Glutamatergic neuron (in vitro differentiated cells): ENCODE measurements around the gene PHKG2. TPM values are rescaled to one million over a fixed set of nuclear protein-coding genes. Genes with fewer than 3 reads are reported as not detected.

Experiments used
- DNase-seq: peaks from one replicate; pipeline ENCODE4 v3.0.0; 2022
- H3K27ac Mint-ChIP-seq: one replicate; pipeline ENCODE4 v1.8.0; 2020; ENCODE audit warnings: mild to moderate bottlenecking, mixed read lengths, inconsistent platforms; ENCODE audit not compliant: unreplicated experiment
- H3K27me3 Mint-ChIP-seq: one replicate; pipeline ENCODE4 v1.8.0; 2020; ENCODE audit warnings: mild to moderate bottlenecking, moderate library complexity, mixed read lengths, inconsistent platforms; ENCODE audit not compliant: unreplicated experiment
- H3K36me3 Mint-ChIP-seq: one replicate; pipeline ENCODE4 v1.8.0; 2020; ENCODE audit warnings: mild to moderate bottlenecking, mixed read lengths, inconsistent platforms; ENCODE audit not compliant: unreplicated experiment
- H3K4me1 Mint-ChIP-seq: one replicate; pipeline ENCODE4 v1.8.0; 2020; ENCODE audit warnings: mild to moderate bottlenecking, low read depth, mixed read lengths, inconsistent platforms; ENCODE audit not compliant: unreplicated experiment
- H3K4me3 Mint-ChIP-seq: one replicate; pipeline ENCODE4 v1.8.0; 2020; ENCODE audit warnings: mild to moderate bottlenecking, mixed read lengths, inconsistent platforms; ENCODE audit not compliant: unreplicated experiment
- H3K9me3 Mint-ChIP-seq: one replicate; pipeline ENCODE4 v1.8.0; 2020; ENCODE audit warnings: mild to moderate bottlenecking, moderate library complexity, mixed read lengths, inconsistent platforms; ENCODE audit not compliant: unreplicated experiment
- total RNA-seq: library from RNA; stranded (reverse); fragmentation: NEBNext Ultra II Directional; extraction: Animal tissue kit (Norgen Biotek cat#: 25700); gene quantifications from one replicate; pipeline ENCODE4 v1.2.1, GENCODE V29; 2021; ENCODE audit not compliant: unreplicated experiment
- TF ChIP-seq, protein P1 (sequence below): fragments of 200-600 bp; sonication (generic); IDR thresholded peaks from one replicate; pipeline ENCODE4 v1.5.0; 2021; ENCODE audit not compliant: partially characterized antibody, unreplicated experiment

Gene PHKG2
- total RNA-seq, 1 donor from 2014 or later = 32.6 TPM

GRCh38 chr16:30786115-30786935, 38.1 kb downstream of the PHKG2 start:
- Mint-ChIP-seq H3K27ac (peak overlapping the region; percentile 83), H3K4me1 (peaks cover 14% of the 10 kb centered on the region), H3K27me3 (peaks cover 2% of the 10 kb centered on the region), H3K9me3 (peaks cover 4% of the 10 kb centered on the region), H3K4me3 (peak overlapping the region; percentile 92), H3K36me3 (no peaks in the 10 kb centered on the region)
- DNase-seq = peak; percentile 72
- TF ChIP-seq, protein P1, sequence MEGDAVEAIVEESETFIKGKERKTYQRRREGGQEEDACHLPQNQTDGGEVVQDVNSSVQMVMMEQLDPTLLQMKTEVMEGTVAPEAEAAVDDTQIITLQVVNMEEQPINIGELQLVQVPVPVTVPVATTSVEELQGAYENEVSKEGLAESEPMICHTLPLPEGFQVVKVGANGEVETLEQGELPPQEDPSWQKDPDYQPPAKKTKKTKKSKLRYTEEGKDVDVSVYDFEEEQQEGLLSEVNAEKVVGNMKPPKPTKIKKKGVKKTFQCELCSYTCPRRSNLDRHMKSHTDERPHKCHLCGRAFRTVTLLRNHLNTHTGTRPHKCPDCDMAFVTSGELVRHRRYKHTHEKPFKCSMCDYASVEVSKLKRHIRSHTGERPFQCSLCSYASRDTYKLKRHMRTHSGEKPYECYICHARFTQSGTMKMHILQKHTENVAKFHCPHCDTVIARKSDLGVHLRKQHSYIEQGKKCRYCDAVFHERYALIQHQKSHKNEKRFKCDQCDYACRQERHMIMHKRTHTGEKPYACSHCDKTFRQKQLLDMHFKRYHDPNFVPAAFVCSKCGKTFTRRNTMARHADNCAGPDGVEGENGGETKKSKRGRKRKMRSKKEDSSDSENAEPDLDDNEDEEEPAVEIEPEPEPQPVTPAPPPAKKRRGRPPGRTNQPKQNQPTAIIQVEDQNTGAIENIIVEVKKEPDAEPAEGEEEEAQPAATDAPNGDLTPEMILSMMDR = no peak

- peaks cover 14% of the 10 kb centered on the region for H3K4me1 Mint-ChIP-seq
- H3K4me3 Mint-ChIP-seq = peak within 1 kb of the TSS; percentile 92
- peak within 1 kb of the TSS; percentile 87 for H3K27ac Mint-ChIP-seq
- TF ChIP-seq, protein P1 = no peak
- DNase-seq = peak; percentile 84
- H3K9me3 Mint-ChIP-seq = peaks cover 4% of the 10 kb centered on the region
- H3K27me3 Mint-ChIP-seq = peaks cover 2% of the 10 kb centered on the region
- no peaks in the 10 kb centered on the region for H3K36me3 Mint-ChIP-seq
Measured at GRCh38 chr16:30786936-30787612, 38.8 kb downstream of the PHKG2 start, which contains the start of gene ZNF629. Gene ZNF629, minus strand, starts transcription at chr16:30787205. Its CDS starts 2,723 bp downstream, at chr16:30784482.

DNA sequence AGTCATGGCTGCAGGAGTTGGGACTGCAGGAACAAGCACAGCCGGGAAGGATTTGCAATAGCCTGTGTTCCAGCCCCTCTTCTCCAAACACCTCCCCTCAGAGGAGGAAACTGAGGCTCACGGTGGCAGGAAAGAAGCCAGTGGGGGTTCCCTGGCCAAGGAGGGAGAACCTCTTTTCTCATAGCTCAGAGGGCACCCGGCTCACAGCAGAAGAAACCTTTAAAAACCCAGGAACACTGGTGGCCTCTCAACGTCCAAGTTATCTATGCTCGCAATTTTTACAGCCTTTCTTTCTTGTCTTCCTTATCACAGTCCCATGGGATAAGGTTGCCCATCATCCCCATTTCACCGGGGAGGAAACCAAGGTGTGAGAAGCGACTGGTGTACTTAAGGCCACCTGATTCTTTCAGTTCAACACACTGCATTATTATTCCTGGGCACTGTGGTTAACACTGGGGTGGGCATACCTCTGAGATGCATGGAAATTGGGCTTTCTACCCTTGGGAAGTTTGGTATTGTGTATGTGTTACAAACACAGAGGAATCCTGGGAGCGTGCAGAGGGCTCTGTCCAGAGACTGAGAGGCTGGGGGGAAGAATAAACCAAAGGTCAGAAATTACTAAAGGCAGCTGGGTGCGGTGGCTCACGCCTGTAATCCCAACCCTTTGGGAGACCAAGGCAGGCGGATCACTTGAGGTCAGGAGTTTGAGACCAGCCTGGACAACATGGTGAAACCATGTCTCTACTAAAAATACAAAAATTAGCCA, 39.6 kb downstream of the PHKG2 start:
- no peak for DNase-seq
- no peaks in the 10 kb centered on the region for H3K36me3 Mint-ChIP-seq
- peaks cover 14% of the 10 kb centered on the region for H3K4me1 Mint-ChIP-seq
- H3K9me3 Mint-ChIP-seq = peaks cover 4% of the 10 kb centered on the region
- H3K4me3 Mint-ChIP-seq = peak overlapping the region; percentile 86
- TF ChIP-seq, protein P1 = no peak
- H3K27ac Mint-ChIP-seq = peak overlapping the region; percentile 87
- peaks cover 2% of the 10 kb centered on the region for H3K27me3 Mint-ChIP-seq

- Mint-ChIP-seq H3K9me3 (peaks cover 2% of the 10 kb centered on the region), H3K4me3 (no peak overlapping the region), H3K4me1 (no peaks in the 10 kb centered on the region), H3K36me3 (no peaks in the 10 kb centered on the region), H3K27me3 (peaks cover 6% of the 10 kb centered on the region), H3K27ac (no peak overlapping the region)
- DNase-seq = no peak
- TF ChIP-seq, protein P1 = no peak
Measured at GRCh38 chr16:30793508-30794069, 45.4 kb downstream of the PHKG2 start.
